MCF 10A (cell line): Measurements from ENCODE around the gene FREY1. TPM values are rescaled to one million over a fixed set of nuclear protein-coding genes. Genes with fewer than 3 reads are reported as not detected.
A peak's percentile ranks its signal among the peaks of the same experiment; 100 is the strongest.

Source experiments
- Bru-seq: library from RNA; stranded (reverse); fragments of 400-500 nt; gene quantifications from one replicate; lab custom pipeline; 2021; lab: Mats Ljungman, UMichigan
- BruChase-seq, 2 experiments: library from RNA; stranded (reverse); fragments of 400-500 nt; gene quantifications; one replicate each; lab custom pipeline; 2021; lab: Mats Ljungman, UMichigan
- BruUV-seq: library from RNA; stranded (reverse); fragments of 400-500 nt; replicated peaks from 2 replicates; lab custom pipeline; 2021; lab: Mats Ljungman, UMichigan
- CTCF ChIA-PET: fragments of 300-600 bp; sonication (Branson Sonifier 250); formaldehyde crosslinking; extraction: SDS; loops from one replicate; lab custom pipeline; 2021; ENCODE audit warnings: antibody characterized with exemption, inconsistent platforms; lab: Yijun Ruan, JAX
- POLR2A ChIA-PET: fragments of 300-600, 350-650 bp; sonication (Branson Sonifier 250); formaldehyde crosslinking; extraction: SDS; loops from one replicate; lab custom pipeline; 2020; ENCODE audit warnings: antibody characterized with exemption, inconsistent platforms; lab: Yijun Ruan, JAX
- DNase-seq: peaks from one replicate; pipeline ENCODE4 v3.0.0-alpha.2; 2018; ENCODE audit not compliant: unreplicated experiment
- H3K27ac Mint-ChIP-seq: one replicate; pipeline ENCODE4 v1.8.0; 2022; ENCODE audit warnings: mild to moderate bottlenecking, low read depth, mixed read lengths; ENCODE audit not compliant: unreplicated experiment
- H3K27me3 Mint-ChIP-seq: one replicate; pipeline ENCODE4 v1.8.0; 2022; ENCODE audit warnings: mixed read lengths; ENCODE audit not compliant: insufficient read depth, unreplicated experiment
- H3K36me3 Mint-ChIP-seq: one replicate; pipeline ENCODE4 v1.8.0; 2022; ENCODE audit warnings: mild to moderate bottlenecking, moderate library complexity, mixed read lengths; ENCODE audit not compliant: insufficient read depth, unreplicated experiment
- H3K4me1 Mint-ChIP-seq: one replicate; pipeline ENCODE4 v1.8.0; 2022; ENCODE audit warnings: mixed read lengths; ENCODE audit not compliant: insufficient read depth, unreplicated experiment
- H3K4me3 Mint-ChIP-seq: one replicate; pipeline ENCODE4 v1.8.0; 2022; ENCODE audit warnings: mild to moderate bottlenecking, moderate library complexity, mixed read lengths; ENCODE audit not compliant: unreplicated experiment
- H3K9me3 Mint-ChIP-seq: one replicate; pipeline ENCODE4 v1.8.0; 2022; ENCODE audit warnings: mixed read lengths; ENCODE audit not compliant: unreplicated experiment
- CTCF ChIP-seq: fragments of 200-600 bp; IDR thresholded peaks from one replicate; pipeline ENCODE4 v1.8.0; 2022; ENCODE audit warnings: antibody characterized with exemption, mild to moderate bottlenecking; ENCODE audit not compliant: unreplicated experiment
- intact Hi-C: fragments of 100-400 bp; cut with micrococcal nuclease; formaldehyde crosslinking; loops from 2 replicates; pipeline ENCODE4 v1.14.1; 2022
- long read RNA-seq: library from polyadenylated mRNA; stranded (forward); transcript quantifications from one replicate; pipeline ENCODE4 v2.0.0, GENCODE V29; 2022
- total RNA-seq: library from RNA; stranded (reverse); gene quantifications from 2 replicates; pipeline ENCODE4 v1.2.3, GENCODE V29; 2022

The FREY1 gene
- total RNA-seq = 1.0 and 1.3 TPM in 2 replicates
- Bru-seq, nascent RNA = percentile 30 among the genes with signal in this experiment
- percentile 47 among the genes with signal in this experiment for BruChase-seq, experiment 1, labeled RNA remaining after a 6-hour chase
- percentile 48 among the genes with signal in this experiment for BruChase-seq, experiment 2, labeled RNA remaining after a 2-hour chase
- long read RNA-seq = 0 reads

- H3K4me3 Mint-ChIP-seq = no peak within 1 kb of the TSS
- H3K9me3 Mint-ChIP-seq = no peaks in the 10 kb centered on the region
- TF ChIP-seq CTCF = no peak
- H3K4me1 Mint-ChIP-seq = no peaks in the 10 kb centered on the region
- intact Hi-C loops = no loop called here
- no peak within 1 kb of the TSS for H3K27ac Mint-ChIP-seq
- POLR2A ChIA-PET = interaction anchor here (2.8 kb wide), 1 partner anchor 11 kb away, joined by 16 read pairs; the partner anchor contains the start of gene PEX16
- peaks cover 39% of the 10 kb centered on the region for H3K36me3 Mint-ChIP-seq
- CTCF ChIA-PET = no interaction called here
- no peaks in the 10 kb centered on the region for H3K27me3 Mint-ChIP-seq
- no TSS peak for BruUV-seq
- no peak for DNase-seq
These were observed at the start of gene FREY1 for GRCh38 chr11:45906965-45907611. Gene FREY1, minus strand, starts transcription at chr11:45907271. Its CDS starts 26 bp downstream, at chr11:45907245.

GRCh38 chr11:45949992-45950407 is 42.9 kb upstream of the FREY1 start:
- CTCF ChIA-PET = interaction anchor here (0.6 to 3.4 kb wide), 4 partner anchors 15 to 645 kb away, joined by 3 to 22 read pairs (median 4); no protein-coding TSS in a partner anchor
- intact Hi-C loops = no loop called here
- no TSS peak for BruUV-seq
- Mint-ChIP-seq H3K27ac (no peak overlapping the region), H3K9me3 (no peaks in the 10 kb centered on the region), H3K4me1 (no peaks in the 10 kb centered on the region), H3K27me3 (no peaks in the 10 kb centered on the region), H3K4me3 (no peak overlapping the region), H3K36me3 (peaks cover 89% of the 10 kb centered on the region)
- POLR2A ChIA-PET = no interaction called here
- DNase-seq = no peak
- no peak for TF ChIP-seq CTCF

- Mint-ChIP-seq H3K27ac (no peak overlapping the region), H3K36me3 (peaks cover 94% of the 10 kb centered on the region), H3K27me3 (no peaks in the 10 kb centered on the region), H3K4me1 (no peaks in the 10 kb centered on the region), H3K9me3 (no peaks in the 10 kb centered on the region), H3K4me3 (no peak overlapping the region)
- ChIA-PET POLR2A (interaction anchor here (0.7 to 1.2 kb wide), 2 partner anchors 16 to 17 kb away, joined by 3 to 5 read pairs; no protein-coding TSS in a partner anchor), CTCF (interaction anchor here (0.7 to 2.8 kb wide), 2 partner anchors 17 to 22 kb away, joined by 4 to 12 read pairs; no protein-coding TSS in a partner anchor)
- no peak for DNase-seq
- BruUV-seq = no TSS peak
- intact Hi-C loops = no loop called here
- no peak for TF ChIP-seq CTCF
These were observed 41.3 kb upstream of the FREY1 start for GRCh38 chr11:45948356-45948755.

- TF ChIP-seq CTCF = no peak
- peaks cover 94% of the 10 kb centered on the region for H3K36me3 Mint-ChIP-seq
- BruUV-seq = no TSS peak
- no peak overlapping the region for H3K4me3 Mint-ChIP-seq
- H3K9me3 Mint-ChIP-seq = no peaks in the 10 kb centered on the region
- intact Hi-C loops = no loop called here
- H3K27ac Mint-ChIP-seq = no peak overlapping the region
- no peaks in the 10 kb centered on the region for H3K27me3 Mint-ChIP-seq
- H3K4me1 Mint-ChIP-seq = no peaks in the 10 kb centered on the region
- ChIA-PET POLR2A (interaction anchor here (0.7 to 1.2 kb wide), 3 partner anchors 15 to 17 kb away, joined by 3 to 5 read pairs (median 3); no protein-coding TSS in a partner anchor), CTCF (interaction anchor here (2.8 kb wide), 1 partner anchor 17 kb away, joined by 12 read pairs; no protein-coding TSS in a partner anchor)
- no peak for DNase-seq
These were observed 40.8 kb upstream of the FREY1 start for GRCh38 chr11:45947885-45948284.
